WTC11 (cell line): ENCODE measurements around the gene AKAP6.

Source experiments
- AFF4 ChIP-seq: sonication (generic); formaldehyde crosslinking; IDR thresholded peaks from 2 replicates; pipeline ENCODE4 v1.8.1; 2023; ENCODE audit warnings: mild to moderate bottlenecking, missing genetic modification reagents, borderline replicate concordance
- CREB1 ChIP-seq: sonication (generic); formaldehyde crosslinking; IDR thresholded peaks from 2 replicates; pipeline ENCODE4 v1.8.0; 2023; ENCODE audit warnings: mild to moderate bottlenecking, missing genetic modification reagents
- CTCF ChIP-seq: fragments of 200-600 bp; IDR thresholded peaks from 2 replicates; pipeline ENCODE4 v1.8.0; 2022; ENCODE audit warnings: antibody characterized with exemption
- E2F1 ChIP-seq: sonication (generic); formaldehyde crosslinking; IDR thresholded peaks from 2 replicates; pipeline ENCODE4 v1.8.0; 2022; ENCODE audit warnings: mild to moderate bottlenecking, missing genetic modification reagents
- ELF4 ChIP-seq: sonication (generic); formaldehyde crosslinking; IDR thresholded peaks from 2 replicates; pipeline ENCODE4 v1.8.1; 2022; ENCODE audit warnings: low read depth, mild to moderate bottlenecking, moderate library complexity, missing genetic modification reagents
- JAZF1 ChIP-seq: fragments of 250-450 bp; sonication (Bioruptor Pico); IDR thresholded peaks from 2 replicates; pipeline ENCODE4 v1.9.0; 2021; ENCODE audit warnings: moderate library complexity, mild to moderate bottlenecking, inconsistent platforms
- JUN ChIP-seq: sonication (generic); formaldehyde crosslinking; IDR thresholded peaks from 2 replicates; pipeline ENCODE4 v1.8.0; 2023; ENCODE audit warnings: mild to moderate bottlenecking, missing genetic modification reagents
- MAX ChIP-seq: sonication (generic); formaldehyde crosslinking; IDR thresholded peaks from 2 replicates; pipeline ENCODE4 v1.8.0; 2022; ENCODE audit warnings: mild to moderate bottlenecking, missing genetic modification reagents
- MYBL2 ChIP-seq: sonication (generic); formaldehyde crosslinking; IDR thresholded peaks from 2 replicates; pipeline ENCODE4 v1.8.1; 2023; ENCODE audit warnings: mild to moderate bottlenecking, moderate library complexity, missing genetic modification reagents
- NR3C1 ChIP-seq: sonication (generic); formaldehyde crosslinking; conservative IDR thresholded peaks from 2 replicates; pipeline ENCODE4 v1.8.1; 2023; ENCODE audit warnings: low read depth, mild to moderate bottlenecking, missing genetic modification reagents
- STAT6 ChIP-seq: sonication (generic); formaldehyde crosslinking; conservative IDR thresholded peaks from 2 replicates; pipeline ENCODE4 v1.8.1; 2023; ENCODE audit warnings: mild to moderate bottlenecking, low read depth, missing genetic modification reagents, moderate library complexity
- USF2 ChIP-seq: sonication (generic); formaldehyde crosslinking; IDR thresholded peaks from 2 replicates; pipeline ENCODE4 v1.8.1; 2023; ENCODE audit warnings: mild to moderate bottlenecking, missing genetic modification reagents, moderate library complexity
- ZBTB43 ChIP-seq: sonication (generic); formaldehyde crosslinking; IDR thresholded peaks from 2 replicates; pipeline ENCODE4 v1.8.1; 2023; ENCODE audit warnings: mild to moderate bottlenecking, missing genetic modification reagents

- no peak for TF ChIP-seq CTCF
- TF ChIP-seq STAT6: no peak
- no peak for TF ChIP-seq AFF4 (CRISPR knock-in tag)
- no peak for TF ChIP-seq MYBL2 (CRISPR knock-in tag)
- TF ChIP-seq ELF4 (CRISPR knock-in tag): no peak
- TF ChIP-seq JUN (CRISPR knock-in tag): no peak
- TF ChIP-seq CREB1: no peak
- no peak for TF ChIP-seq JAZF1 (CRISPR knock-in tag)
- TF ChIP-seq NR3C1 (CRISPR knock-in tag): no peak
- TF ChIP-seq E2F1 (CRISPR knock-in tag): no peak
- no peak for TF ChIP-seq ZBTB43 (CRISPR knock-in tag)
- TF ChIP-seq USF2 (CRISPR knock-in tag): no peak
- no peak for TF ChIP-seq MAX (CRISPR knock-in tag)
Measured at GRCh38 chr14:32329146-32329545, at the start of gene AKAP6.
